GM12878 (cell line): ENCODE results near the gene RGS14. TPM values are rescaled to one million over a fixed set of nuclear protein-coding genes. Genes with fewer than 3 reads are reported as not detected.

Experiments used
- ATAC-seq: fragments of 200-7000 bp; cut with Tn5 transposase; 3 replicates; pipeline ENCODE4 v1.9.1; 2020; ENCODE audit warnings: mild to moderate bottlenecking, moderate library complexity
- BruUV-seq: library from RNA; stranded (reverse); fragments of 400-500 nt; replicated peaks from 2 replicates; lab custom pipeline; 2021; lab: Mats Ljungman, UMichigan
- CTCF ChIA-PET: fragments of 300-600 bp; sonication (Branson Sonifier 250); formaldehyde crosslinking; extraction: SDS; loops from one replicate; lab custom pipeline; 2021; ENCODE audit warnings: inconsistent platforms; lab: Yijun Ruan, JAX
- POLR2A ChIA-PET: fragments of 350-600 bp; formaldehyde crosslinking; extraction: SDS; loops from one replicate; lab custom pipeline; 2021; ENCODE audit warnings: inconsistent platforms; lab: Charles Lee
- RAD21 ChIA-PET: fragments of 300-600 bp; sonication (Branson Sonifier 250); formaldehyde crosslinking; loops from one replicate; lab custom pipeline; 2023; ENCODE audit warnings: antibody characterized with exemption; ENCODE audit not compliant: unreplicated experiment; lab: Charles Lee
- SMC1A ChIA-PET: fragments of 300-600 bp; sonication (Branson Sonifier 250); formaldehyde crosslinking; loops from one replicate; lab custom pipeline; 2023; ENCODE audit not compliant: unreplicated experiment, uncharacterized antibody; lab: Charles Lee
- DNase-seq: peaks from one replicate; pipeline ENCODE4 v3.0.0-alpha.2; 2011; ENCODE audit warnings: low read depth, low spot score
- FAIRE-seq: peaks from 3 replicates; lab custom pipeline; 2011; peaks lifted over from hg19 to GRCh38; lab: Jason Lieb, UNC
- H2AFZ ChIP-seq: 2 replicates; pipeline ENCODE4 v1.6.0; 2011; ENCODE audit warnings: low read depth, low read length, control low read depth; ENCODE audit not compliant: control insufficient read depth
- H3K27ac ChIP-seq: 2 replicates; pipeline ENCODE4 v1.5.1; 2011; ENCODE audit warnings: control low read depth; ENCODE audit not compliant: control insufficient read depth, insufficient read depth
- H3K27me3 ChIP-seq, 2 experiments: replicated peaks in 1 of 2; 2 replicates each; pipeline versions ENCODE4 v1.6.0 to v1.6.1; 2011; ENCODE audit warnings: low read length in 1 of 2; ENCODE audit not compliant: control insufficient read depth in 2 of 2, insufficient read depth in 2 of 2
- H3K36me3 ChIP-seq, 2 experiments: 2 replicates each; pipeline ENCODE4 v1.5.1; 2011; ENCODE audit warnings: low read length in 1 of 2; ENCODE audit not compliant: control insufficient read depth in 2 of 2, insufficient read depth in 2 of 2
- H3K4me1 ChIP-seq: 2 replicates; pipeline ENCODE4 v1.6.1; 2011; ENCODE audit warnings: mild to moderate bottlenecking, low read length, moderate library complexity, mixed read lengths; ENCODE audit not compliant: control insufficient read depth, insufficient read depth
- H3K4me2 ChIP-seq: 2 replicates; pipeline ENCODE4 v1.6.0; 2011; ENCODE audit warnings: control low read depth; ENCODE audit not compliant: control insufficient read depth, insufficient read depth
- H3K4me3 ChIP-seq: fragments of 200-600 bp; sonication (generic); 2 replicates; pipeline ENCODE4 v1.5.1; 2016
- H3K79me2 ChIP-seq: 2 replicates; pipeline ENCODE4 v1.6.0; 2011; ENCODE audit warnings: low read length; ENCODE audit not compliant: control insufficient read depth, insufficient read depth
- H3K9ac ChIP-seq: 2 replicates; pipeline ENCODE4 v1.8.0; 2011; ENCODE audit warnings: low read length, control low read depth, mixed read lengths; ENCODE audit not compliant: control insufficient read depth, insufficient read depth
- H3K9me3 ChIP-seq: replicated peaks from 3 replicates; pipeline ENCODE4 v1.5.1; 2011; ENCODE audit warnings: mild to moderate bottlenecking, low read length; ENCODE audit not compliant: control insufficient read depth, insufficient read depth
- H4K20me1 ChIP-seq: 2 replicates; pipeline ENCODE4 v1.6.0; 2011; ENCODE audit not compliant: control insufficient read depth, insufficient read depth
- BACH1 ChIP-seq: fragments of 450-650 bp; IDR thresholded peaks from 2 replicates; pipeline ENCODE4 v1.6.1; 2017; ENCODE audit warnings: mild to moderate bottlenecking, borderline replicate concordance
- CTCF ChIP-seq, 3 experiments: IDR thresholded peaks in 2 of 3; conservative IDR thresholded peaks in 1 of 3; 2 replicates each; pipeline ENCODE4 v1.5.1; 2011; ENCODE audit warnings: low read depth in 3 of 3, low read length in 3 of 3, mild to moderate bottlenecking in 3 of 3, control low read depth in 2 of 3, moderate library complexity in 2 of 3, inconsistent platforms in 1 of 3, mixed read lengths in 1 of 3; ENCODE audit not compliant: control insufficient read depth in 2 of 3, insufficient read depth in 1 of 3; ENCODE audit errors: extremely low read depth in 1 of 3
- GATAD2B ChIP-seq: fragments of 450-650 bp; conservative IDR thresholded peaks from 2 replicates; pipeline ENCODE4 v1.6.1; 2017; ENCODE audit warnings: low read depth, mild to moderate bottlenecking, moderate library complexity
- IRF3 ChIP-seq: fragments of 450-650 bp; IDR thresholded peaks from 2 replicates; pipeline ENCODE4 v1.6.1; 2014; ENCODE audit warnings: mild to moderate bottlenecking
- NFYB ChIP-seq: IDR thresholded peaks from 2 replicates; pipeline ENCODE4 v1.6.1; 2011; ENCODE audit warnings: low read depth, mild to moderate bottlenecking, low read length, improper control_type of control experiment, moderate library complexity; ENCODE audit not compliant: insufficient read depth
- POLR2A ChIP-seq: IDR thresholded peaks from 2 replicates; pipeline ENCODE4 v1.6.1; 2011; ENCODE audit warnings: low read depth, mild to moderate bottlenecking, low read length
- PRDM15 ChIP-seq: fragments of 450-650 bp; formaldehyde crosslinking; IDR thresholded peaks from 2 replicates; pipeline ENCODE4 v1.4.0; 2020; ENCODE audit warnings: mild to moderate bottlenecking, moderate library complexity
- SIN3A ChIP-seq: IDR thresholded peaks from 2 replicates; pipeline ENCODE4 v1.6.1; 2012; ENCODE audit warnings: low read depth, low read length, improper control_type of control experiment
- SMAD5 ChIP-seq: IDR thresholded peaks from 2 replicates; pipeline ENCODE4 v1.6.1; 2016; ENCODE audit warnings: antibody characterized with exemption, low read depth
- TARDBP ChIP-seq: IDR thresholded peaks from 2 replicates; pipeline ENCODE4 v1.6.1; 2016; ENCODE audit warnings: borderline replicate concordance
- TCF12 ChIP-seq: IDR thresholded peaks from 2 replicates; pipeline ENCODE4 v1.6.1; 2011; ENCODE audit warnings: low read depth, mild to moderate bottlenecking, low read length
- WGBS: methylation state at CpG from one replicate; pipeline ENCODE4 v1.1.6; 2016; ENCODE audit warnings: low lambda C conversion rate; ENCODE audit not compliant: insufficient replicate concordance, insufficient coverage; ENCODE audit errors: missing lambda C conversion rate; 5-methylcytosine and 5-hydroxymethylcytosine counted together
- in situ Hi-C: fragments of 300-500 bp; cut with MboI; formaldehyde crosslinking; loops from 9 replicates; pipeline ENCODE4 v1.14.3; 2018; ENCODE audit warnings: mixed read lengths
- intact Hi-C: fragments of 100-400 bp; cut with micrococcal nuclease; formaldehyde crosslinking; loops from one replicate; pipeline ENCODE4 v1.14.2; 2022; ENCODE audit not compliant: unreplicated experiment
- polyA plus RNA-seq, 11 experiments: library from polyadenylated mRNA; depleted of rRNA in 4 of 11; unstranded in 6 of 11; stranded (reverse) in 5 of 11; fragments of >200 nt; fragmentation: Nextera tagmentation in 4 of 11; fragmentation: Illumina TruSeq in 1 of 11; extraction: Ambion mirVana in 4 of 11; extraction: Trizol in 1 of 11; gene quantifications; 1 replicate in 1 of 11; 2 replicates in 10 of 11; pipeline versions ENCODE4 v1.2.1 to v1.2.3, GENCODE V29; 2011 to 2016; ENCODE audit warnings: inconsistent platforms in 2 of 11, missing spikeins in 2 of 11, low read depth in 1 of 11
- total RNA-seq, 4 experiments: library from RNA; depleted of rRNA in 3 of 4; stranded (reverse); fragments of >200 nt in 3 of 4; fragmentation: Illumina TruSeq in 1 of 4; extraction: Trizol in 1 of 4; gene quantifications; 2 replicates each; pipeline versions ENCODE4 v1.2.1 to v1.2.3, GENCODE V29; 2013 to 2021

Gene RGS14
- total and polyA plus RNA-seq, 10 of the 15 experiments (the other 5 are each of a cell fraction or from before 2014, with no cell fraction given), result 0.19 to 88.7 (median 54.8) TPM

- TF ChIP-seq SMAD5, result peak; percentile 47
- peak; percentile 70; the same call in 1 of the 2 replicates for TF ChIP-seq POLR2A
- peak; percentile 6; the same call in 1 of the 2 replicates for TF ChIP-seq SIN3A
- peak; percentile 16 to 41 (median 23); a peak in 4 of 6 replicates for TF ChIP-seq CTCF (IDR thresholded peaks at IDR 0.05 in 2 of 3, conservative IDR thresholded peaks at IDR 0.05 in 1 of 3; ENCODE audit: control insufficient read depth in 2 of 3, extremely low read depth in 1 of 3, insufficient read depth in 1 of 3, low read depth in 3 of 3, low read length in 3 of 3)
- TF ChIP-seq BACH1, result 0 out of 2 replicates have a peak, but pooled peaks have one; percentile 5
- TF ChIP-seq IRF3, result no peak
- peak; percentile 78 for TF ChIP-seq TCF12
- TF ChIP-seq PRDM15, result no peak
- no peak for TF ChIP-seq GATAD2B
- TF ChIP-seq TARDBP, result 0 out of 2 replicates have a peak, but pooled peaks have one; percentile 32
- TF ChIP-seq NFYB, result no peak
- Histone ChIP-seq H3K4me1 (peaks cover 17% of the 10 kb centered on the region), H3K9me3 (no peaks in the 10 kb centered on the region), H2AFZ (peak overlapping the region; percentile 66; the same call in 1 of the 2 replicates), H3K9ac (peak overlapping the region; percentile 89), H4K20me1 (no peaks in the 10 kb centered on the region), H3K79me2 (peaks cover 4% of the 10 kb centered on the region), H3K27me3 (no peaks in the 10 kb centered on the region), H3K4me3 (peak overlapping the region; percentile 93), H3K4me2 (peak overlapping the region; percentile 96), H3K27ac (peak overlapping the region; percentile 92), H3K36me3 (peaks cover 0 to 2% of the 10 kb centered on the region in 2 experiments; a peak in 3 of 4 replicates)
- no peak for DNase-seq
- in situ Hi-C loops (no loop called here), intact Hi-C loops (loop anchor here (5.0 kb wide), 2 partner anchors 50 to 190 kb away; no protein-coding TSS in a partner anchor)
- RAD21 ChIA-PET, result interaction anchor here (0.9 to 2.3 kb wide), 12 partner anchors 11 to 666 kb away, joined by 3 to 12 read pairs (median 3); partner anchors contain the start of genes LMAN2 and TSPAN17
- under 1% methylated on average over 19 of the region's 19 CpGs for WGBS
- no peak for FAIRE-seq
- CTCF ChIA-PET, result interaction anchor here (0.7 to 3.5 kb wide), 21 partner anchors 11 to 241 kb away, joined by 3 to 13 read pairs (median 5); no protein-coding TSS in a partner anchor
- BruUV-seq, result TSS peak; percentile 85
- ATAC-seq, result peak; percentile 52
- POLR2A ChIA-PET, result interaction anchor here (0.6 to 2.3 kb wide), 10 partner anchors 9 to 280 kb away, joined by 3 to 7 read pairs (median 4); partner anchors contain the start of genes DOK3, PRELID1, RAB24 and RGS14
- SMC1A ChIA-PET, result interaction anchor here (1.1 to 4.9 kb wide), 4 partner anchors 39 to 77 kb away, joined by 3 to 26 read pairs (median 4); no protein-coding TSS in a partner anchor
These were observed 45.0 kb upstream of the RGS14 start for GRCh38 chr5:177312649-177313181.
